ENCODE data around the gene ZNF599. TPM values are rescaled to one million over a fixed set of nuclear protein-coding genes. Genes with fewer than 3 reads are reported as not detected.
A peak's percentile ranks its signal among the peaks of the same experiment; 100 is the strongest.

Gene ZNF599
- total RNA-seq, 1 donor from 2014 or later, result 3.6 TPM

- DNase-seq, result no peak
- ATAC-seq (ENCODE audit: poor library complexity), result no peak
- intact Hi-C loops (cut with DNase I), result no loop called here
Measured at GRCh38 chr19:34759218-34759917, 13.6 kb downstream of the ZNF599 start.

GRCh38 chr19:34757441-34757840 is 15.6 kb downstream of the ZNF599 start:
- DNase-seq (no peak), ATAC-seq (ENCODE audit: poor library complexity) (no peak)
- intact Hi-C loops (cut with DNase I), result no loop called here

GRCh38 chr19:34744896-34745690 is 27.9 kb downstream of the ZNF599 start:
- ATAC-seq (ENCODE audit: poor library complexity), result no peak
- no peak for DNase-seq

GRCh38 chr19:34734537-34735103 is 38.4 kb downstream of the ZNF599 start:
- no peak for DNase-seq
- intact Hi-C loops (cut with DNase I), result no loop called here
- no peak for ATAC-seq (ENCODE audit: poor library complexity)

More at GRCh38 chr19:34744896-34745690, 27.9 kb downstream of the ZNF599 start:
- intact Hi-C loops (cut with DNase I), result no loop called here

GRCh38 chr19:34733746-34734536 is 39.1 kb downstream of the ZNF599 start, which contains the start of gene ZNF181:
TSS of gene ZNF181 (plus strand) at chr19:34734243. CDS start at chr19:34735038, 795 bp downstream.
- peak; percentile 95 for ATAC-seq (ENCODE audit: poor library complexity)
- intact Hi-C loops (cut with DNase I), result no loop called here
- DNase-seq, result peak; percentile 92

- intact Hi-C loops (cut with DNase I), result no loop called here
- DNase-seq (no peak), ATAC-seq (ENCODE audit: poor library complexity) (peak; percentile 28)
Measured at GRCh38 chr19:34733266-34733745, 39.7 kb downstream of the ZNF599 start.

- DNase-seq (no peak), ATAC-seq (ENCODE audit: poor library complexity) (no peak)
- intact Hi-C loops (cut with DNase I), result no loop called here
Measured at GRCh38 chr19:34732612-34733211, 40.3 kb downstream of the ZNF599 start.

- intact Hi-C loops (cut with DNase I), result no loop called here
- no peak for ATAC-seq (ENCODE audit: poor library complexity)
- DNase-seq, result no peak
Measured at GRCh38 chr19:34731964-34732363, 41.1 kb downstream of the ZNF599 start.

- intact Hi-C loops (cut with DNase I), result no loop called here
- DNase-seq (peak; percentile 41), ATAC-seq (ENCODE audit: poor library complexity) (no peak)
Measured at GRCh38 chr19:34731019-34731829, 41.8 kb downstream of the ZNF599 start.

GRCh38 chr19:34725400-34725799 is 47.6 kb downstream of the ZNF599 start:
- intact Hi-C loops (cut with DNase I), result no loop called here
- no peak for DNase-seq
- ATAC-seq (ENCODE audit: poor library complexity), result no peak

GRCh38 chr19:34722353-34722752 is 50.7 kb downstream of the ZNF599 start:
- ATAC-seq (ENCODE audit: poor library complexity), result no peak
- no peak for DNase-seq
- intact Hi-C loops (cut with DNase I), result no loop called here

GRCh38 chr19:34715357-34715756 is 57.7 kb downstream of the ZNF599 start:
- intact Hi-C loops (cut with DNase I), result no loop called here
- ATAC-seq (ENCODE audit: poor library complexity), result no peak
- DNase-seq, result no peak

- intact Hi-C loops (cut with DNase I), result loop anchor here (2.0 to 5.0 kb wide), 3 partner anchors 74 to 211 kb away; no protein-coding TSS in a partner anchor
- no peak for DNase-seq
- ATAC-seq (ENCODE audit: poor library complexity), result no peak
Measured at GRCh38 chr19:34713262-34713637, 59.8 kb downstream of the ZNF599 start.

- ATAC-seq (ENCODE audit: poor library complexity) (peak; percentile 83), DNase-seq (no peak)
- intact Hi-C loops (cut with DNase I), result loop anchor here (2.0 to 5.0 kb wide), 3 partner anchors 74 to 210 kb away; no protein-coding TSS in a partner anchor
Measured at GRCh38 chr19:34712395-34713261, 60.4 kb downstream of the ZNF599 start.

- ATAC-seq (ENCODE audit: poor library complexity) (no peak), DNase-seq (no peak)
- intact Hi-C loops (cut with DNase I), result loop anchor here (2.0 to 5.0 kb wide), 3 partner anchors 73 to 210 kb away; no protein-coding TSS in a partner anchor
Measured at GRCh38 chr19:34711890-34712289, 61.1 kb downstream of the ZNF599 start.

Measured in Right ventricle myocardium superior (tissue), 1 donor.